DLD1 (cell line): ENCODE data around the gene MCM8.

ENCODE experiments used
- in situ Hi-C: cut with HindIII; loops from 2 replicates; pipeline ENCODE4 v1.10.0; 2017; ENCODE audit warnings: low sequenced_read_pairs

The MCM8 gene

GRCh38 chr20:5945963-5946362 is 4.5 kb upstream of the MCM8 start:
- in situ Hi-C loops, result no loop called here

GRCh38 chr20:5947276-5947675 is 3.2 kb upstream of the MCM8 start:
- in situ Hi-C loops, result no loop called here

GRCh38 chr20:5949943-5950270 is 545 bp upstream of the MCM8 start:
- in situ Hi-C loops, result no loop called here

- in situ Hi-C loops, result no loop called here
Observed at GRCh38 chr20:5967469-5967868, 17.0 kb downstream of the MCM8 start.

GRCh38 chr20:5968462-5968861 is 18.0 kb downstream of the MCM8 start:
- in situ Hi-C loops, result no loop called here

- in situ Hi-C loops, result no loop called here
Observed at GRCh38 chr20:5969348-5969935, 19.0 kb downstream of the MCM8 start.

GRCh38 chr20:5969940-5970339 is 19.5 kb downstream of the MCM8 start:
- in situ Hi-C loops, result no loop called here

- in situ Hi-C loops, result no loop called here
Observed at GRCh38 chr20:5970381-5970780, 19.9 kb downstream of the MCM8 start.

- in situ Hi-C loops, result no loop called here
Observed at GRCh38 chr20:5971203-5971602, 20.8 kb downstream of the MCM8 start.

- in situ Hi-C loops, result no loop called here
Observed at GRCh38 chr20:5973172-5973571, 22.7 kb downstream of the MCM8 start.

GRCh38 chr20:5973971-5974370 is 23.5 kb downstream of the MCM8 start:
- in situ Hi-C loops, result no loop called here

- in situ Hi-C loops, result no loop called here
Observed at GRCh38 chr20:5974531-5974930, 24.1 kb downstream of the MCM8 start.

- in situ Hi-C loops, result no loop called here
Observed at GRCh38 chr20:5975778-5976177, 25.3 kb downstream of the MCM8 start.

- in situ Hi-C loops, result no loop called here
Observed at GRCh38 chr20:5977223-5977622, 26.8 kb downstream of the MCM8 start.

- in situ Hi-C loops, result no loop called here
Observed at GRCh38 chr20:5977975-5978374, 27.5 kb downstream of the MCM8 start.

- in situ Hi-C loops, result no loop called here
Observed at GRCh38 chr20:5979801-5980200, 29.3 kb downstream of the MCM8 start.

GRCh38 chr20:5980720-5981538 is 30.5 kb downstream of the MCM8 start:
- in situ Hi-C loops, result no loop called here

GRCh38 chr20:5987383-5987782 is 36.9 kb downstream of the MCM8 start:
- in situ Hi-C loops, result no loop called here

GRCh38 chr20:5989539-5989938 is 39.1 kb downstream of the MCM8 start:
- in situ Hi-C loops, result no loop called here

- in situ Hi-C loops, result no loop called here
Observed at GRCh38 chr20:5990946-5991345, 40.5 kb downstream of the MCM8 start.

- in situ Hi-C loops, result no loop called here
Observed at GRCh38 chr20:5991623-5992441, 41.4 kb downstream of the MCM8 start.

GRCh38 chr20:5996765-5997164 is 46.3 kb downstream of the MCM8 start:
- in situ Hi-C loops, result no loop called here
